ENCODE measurements around the gene KIRREL1.

DNA sequence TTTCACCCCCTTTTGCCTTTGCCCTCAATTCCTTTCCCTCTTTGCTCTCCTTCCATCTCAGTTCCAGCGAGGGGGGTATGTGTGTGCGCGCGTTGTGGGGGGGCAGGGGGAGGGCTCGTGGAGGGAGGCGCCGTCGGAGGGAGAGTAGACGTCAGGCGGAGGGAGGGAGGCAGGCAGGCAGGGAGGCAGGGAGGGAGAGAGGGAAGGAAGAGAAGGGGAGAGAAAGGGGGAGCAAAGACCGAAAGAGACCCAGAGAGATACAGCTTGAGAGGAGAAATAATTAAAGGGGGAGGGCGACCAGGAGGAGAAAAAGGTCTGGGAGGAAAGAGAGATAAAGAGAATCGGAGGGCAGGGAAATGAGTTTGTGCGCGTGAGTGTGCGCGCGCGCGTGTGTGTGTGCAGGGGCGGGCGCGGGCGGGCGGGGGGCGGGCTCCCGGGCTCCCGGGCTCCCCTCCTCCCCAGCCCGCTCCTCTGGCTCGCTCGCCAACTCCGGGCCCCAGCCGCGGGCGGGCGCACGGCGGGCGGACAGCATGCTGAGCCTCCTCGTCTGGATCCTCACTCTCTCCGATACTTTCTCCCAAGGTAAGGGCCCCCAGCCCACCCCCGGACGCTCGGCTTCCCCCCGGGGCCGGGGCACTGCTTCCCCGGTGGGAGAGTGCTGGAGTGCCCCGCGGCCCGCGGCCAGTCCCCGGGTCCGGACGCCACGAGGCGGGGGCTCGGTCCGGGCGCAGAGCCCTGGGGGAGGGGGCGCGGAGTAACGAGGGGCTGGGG lies at the start of gene KIRREL1:
- TF ChIP-seq EP300 (conservative IDR thresholded peaks at IDR 0.05; ENCODE audit: poor library complexity, severe bottlenecking): no peak
- TF ChIP-seq, protein P1, sequence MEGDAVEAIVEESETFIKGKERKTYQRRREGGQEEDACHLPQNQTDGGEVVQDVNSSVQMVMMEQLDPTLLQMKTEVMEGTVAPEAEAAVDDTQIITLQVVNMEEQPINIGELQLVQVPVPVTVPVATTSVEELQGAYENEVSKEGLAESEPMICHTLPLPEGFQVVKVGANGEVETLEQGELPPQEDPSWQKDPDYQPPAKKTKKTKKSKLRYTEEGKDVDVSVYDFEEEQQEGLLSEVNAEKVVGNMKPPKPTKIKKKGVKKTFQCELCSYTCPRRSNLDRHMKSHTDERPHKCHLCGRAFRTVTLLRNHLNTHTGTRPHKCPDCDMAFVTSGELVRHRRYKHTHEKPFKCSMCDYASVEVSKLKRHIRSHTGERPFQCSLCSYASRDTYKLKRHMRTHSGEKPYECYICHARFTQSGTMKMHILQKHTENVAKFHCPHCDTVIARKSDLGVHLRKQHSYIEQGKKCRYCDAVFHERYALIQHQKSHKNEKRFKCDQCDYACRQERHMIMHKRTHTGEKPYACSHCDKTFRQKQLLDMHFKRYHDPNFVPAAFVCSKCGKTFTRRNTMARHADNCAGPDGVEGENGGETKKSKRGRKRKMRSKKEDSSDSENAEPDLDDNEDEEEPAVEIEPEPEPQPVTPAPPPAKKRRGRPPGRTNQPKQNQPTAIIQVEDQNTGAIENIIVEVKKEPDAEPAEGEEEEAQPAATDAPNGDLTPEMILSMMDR (IDR thresholded peaks at IDR 0.05; ENCODE audit: poor library complexity, severe bottlenecking): no peak
- no peak for TF ChIP-seq EZH2 (IDR thresholded peaks at IDR 0.05; ENCODE audit: borderline replicate concordance, insufficient read depth, low read length, poor library complexity, severe bottlenecking)
- TF ChIP-seq SMC3 (conservative IDR thresholded peaks at IDR 0.05; ENCODE audit: poor library complexity): no peak
- TF ChIP-seq, protein P2, sequence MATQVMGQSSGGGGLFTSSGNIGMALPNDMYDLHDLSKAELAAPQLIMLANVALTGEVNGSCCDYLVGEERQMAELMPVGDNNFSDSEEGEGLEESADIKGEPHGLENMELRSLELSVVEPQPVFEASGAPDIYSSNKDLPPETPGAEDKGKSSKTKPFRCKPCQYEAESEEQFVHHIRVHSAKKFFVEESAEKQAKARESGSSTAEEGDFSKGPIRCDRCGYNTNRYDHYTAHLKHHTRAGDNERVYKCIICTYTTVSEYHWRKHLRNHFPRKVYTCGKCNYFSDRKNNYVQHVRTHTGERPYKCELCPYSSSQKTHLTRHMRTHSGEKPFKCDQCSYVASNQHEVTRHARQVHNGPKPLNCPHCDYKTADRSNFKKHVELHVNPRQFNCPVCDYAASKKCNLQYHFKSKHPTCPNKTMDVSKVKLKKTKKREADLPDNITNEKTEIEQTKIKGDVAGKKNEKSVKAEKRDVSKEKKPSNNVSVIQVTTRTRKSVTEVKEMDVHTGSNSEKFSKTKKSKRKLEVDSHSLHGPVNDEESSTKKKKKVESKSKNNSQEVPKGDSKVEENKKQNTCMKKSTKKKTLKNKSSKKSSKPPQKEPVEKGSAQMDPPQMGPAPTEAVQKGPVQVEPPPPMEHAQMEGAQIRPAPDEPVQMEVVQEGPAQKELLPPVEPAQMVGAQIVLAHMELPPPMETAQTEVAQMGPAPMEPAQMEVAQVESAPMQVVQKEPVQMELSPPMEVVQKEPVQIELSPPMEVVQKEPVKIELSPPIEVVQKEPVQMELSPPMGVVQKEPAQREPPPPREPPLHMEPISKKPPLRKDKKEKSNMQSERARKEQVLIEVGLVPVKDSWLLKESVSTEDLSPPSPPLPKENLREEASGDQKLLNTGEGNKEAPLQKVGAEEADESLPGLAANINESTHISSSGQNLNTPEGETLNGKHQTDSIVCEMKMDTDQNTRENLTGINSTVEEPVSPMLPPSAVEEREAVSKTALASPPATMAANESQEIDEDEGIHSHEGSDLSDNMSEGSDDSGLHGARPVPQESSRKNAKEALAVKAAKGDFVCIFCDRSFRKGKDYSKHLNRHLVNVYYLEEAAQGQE (IDR thresholded peaks at IDR 0.05; ENCODE audit: borderline replicate concordance): no peak

Measured in neural cell (in vitro differentiated cells).